OCI-LY7 (cell line): ENCODE measurements around the gene DIPK1C. TPM values are rescaled to one million over a fixed set of nuclear protein-coding genes. Genes with fewer than 3 reads are reported as not detected.

Experiments
- BruUV-seq: library from RNA; stranded (reverse); fragments of 400-500 nt; replicated peaks from 2 replicates; lab custom pipeline; 2021; lab: Mats Ljungman, UMichigan
- CTCF ChIA-PET: fragments of 300-600 bp; sonication (Branson Sonifier 250); formaldehyde crosslinking; loops from one replicate; lab custom pipeline; 2022; ENCODE audit warnings: antibody characterized with exemption; ENCODE audit not compliant: unreplicated experiment; lab: Charles Lee
- POLR2A ChIA-PET: fragments of 300-600 bp; sonication (Branson Sonifier 250); formaldehyde crosslinking; loops from one replicate; lab custom pipeline; 2022; ENCODE audit warnings: antibody characterized with exemption; lab: Charles Lee
- DNase-seq: peaks from one replicate; pipeline ENCODE4 v3.0.0-alpha.2; 2015; ENCODE audit warnings: low spot score
- H2AFZ ChIP-seq: fragments of 200-600 bp; sonication (generic), shearing (Covaris generic); 2 replicates; pipeline ENCODE4 v1.6.1; 2014; ENCODE audit warnings: mild to moderate bottlenecking, antibody characterized with exemption, low read length, moderate library complexity
- H3K27ac ChIP-seq: fragments of 200-600 bp; sonication (generic); 2 replicates; pipeline ENCODE4 v1.5.1; 2014; ENCODE audit warnings: mixed run types, low read depth, mild to moderate bottlenecking, moderate library complexity, low read length, inconsistent platforms; ENCODE audit not compliant: poor library complexity, severe bottlenecking
- H3K36me3 ChIP-seq: fragments of 200-600 bp; sonication (generic); 2 replicates; pipeline ENCODE4 v1.6.1; 2014; ENCODE audit warnings: mild to moderate bottlenecking, antibody characterized with exemption, low read length, moderate library complexity, mixed read lengths; ENCODE audit not compliant: insufficient read depth
- H3K4me1 ChIP-seq: fragments of 200-600 bp; sonication (generic); 2 replicates; pipeline ENCODE4 v1.5.1; 2014; ENCODE audit warnings: mild to moderate bottlenecking, low read length; ENCODE audit not compliant: insufficient read depth, poor library complexity, severe bottlenecking
- H3K4me2 ChIP-seq: fragments of 200-600 bp; sonication (generic); 2 replicates; pipeline ENCODE4 v1.6.1; 2014; ENCODE audit warnings: mild to moderate bottlenecking, low read length
- H3K4me3 ChIP-seq: fragments of 200-600 bp; sonication (generic); 2 replicates; pipeline ENCODE4 v1.5.1; 2014; ENCODE audit warnings: mild to moderate bottlenecking, low read depth, low read length; ENCODE audit not compliant: poor library complexity, severe bottlenecking
- H3K79me2 ChIP-seq: fragments of 200-600 bp; sonication (generic); 2 replicates; pipeline ENCODE4 v1.6.1; 2016; ENCODE audit warnings: low read depth, mild to moderate bottlenecking, low read length, moderate library complexity, mixed read lengths; ENCODE audit not compliant: insufficient read depth
- H3K9me2 ChIP-seq: fragments of 200-600 bp; sonication (generic); 2 replicates; pipeline ENCODE4 v1.6.1; 2016; ENCODE audit warnings: mild to moderate bottlenecking, low read length, mixed read lengths; ENCODE audit not compliant: insufficient read depth
- H3K9me3 ChIP-seq: fragments of 200-600 bp; sonication (generic); 2 replicates; pipeline ENCODE4 v1.6.1; 2014; ENCODE audit warnings: mild to moderate bottlenecking, mixed run types, low read length, mixed read lengths
- H4K20me1 ChIP-seq: fragments of 200-600 bp; sonication (generic); 2 replicates; pipeline ENCODE4 v1.6.1; 2014; ENCODE audit warnings: mild to moderate bottlenecking, antibody characterized with exemption, low read length, moderate library complexity, mixed read lengths; ENCODE audit not compliant: insufficient read depth
- EZH2phosphoT487 ChIP-seq: fragments of 200-600 bp; sonication (generic); IDR thresholded peaks from 2 replicates; pipeline ENCODE4 v1.6.1; 2018; ENCODE audit warnings: low read depth, borderline replicate concordance, mild to moderate bottlenecking, mixed run types, antibody characterized with exemption, low read length, moderate library complexity, mixed read lengths
- intact Hi-C: fragments of 100-400 bp; cut with micrococcal nuclease; formaldehyde crosslinking; loops from one replicate; pipeline ENCODE4 v1.10.0; 2022; ENCODE audit not compliant: unreplicated experiment
- total RNA-seq, 2 experiments: library from RNA; depleted of rRNA in 1 of 2; stranded (reverse); fragments of >200 nt in 1 of 2; shearing (Covaris generic) in 1 of 2; gene quantifications; 2 replicates each; pipeline ENCODE4 v1.2.3, GENCODE V29; 2014 to 2022
- TF ChIP-seq, protein P1 (sequence below): fragments of 200-600 bp; sonication (generic); conservative IDR thresholded peaks from 2 replicates; pipeline ENCODE4 v1.5.1; 2014; ENCODE audit warnings: mild to moderate bottlenecking, antibody characterized with exemption, low read length, moderate library complexity, mixed read lengths

The DIPK1C gene
- total RNA-seq, 2 experiments from 2014 or later, result not detected

DNA sequence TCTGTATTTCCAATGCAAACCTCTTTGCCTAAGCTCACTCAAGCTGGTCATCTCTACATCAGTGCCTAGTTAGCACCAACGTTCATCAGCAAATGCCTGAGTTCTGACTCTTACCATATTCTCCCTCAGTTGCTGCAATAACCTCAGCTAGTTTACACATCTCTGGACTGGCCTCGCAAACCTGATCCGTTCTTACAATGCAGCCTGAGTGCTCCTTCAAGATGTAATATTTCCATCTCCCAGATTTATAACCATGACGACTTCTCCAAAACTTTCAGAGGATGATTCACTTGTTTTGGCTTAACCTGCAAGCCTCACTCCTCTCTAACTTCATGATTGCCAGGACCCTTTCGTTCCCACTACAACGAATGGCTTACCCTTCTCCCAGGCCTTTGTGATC, 69.7 kb downstream of the DIPK1C start:
- Histone ChIP-seq H3K4me3 (no peak overlapping the region), H3K79me2 (no peaks in the 10 kb centered on the region), H2AFZ (no peak overlapping the region), H3K4me2 (no peak overlapping the region), H4K20me1 (no peaks in the 10 kb centered on the region), H3K4me1 (no peaks in the 10 kb centered on the region), H3K9me3 (no peaks in the 10 kb centered on the region), H3K27ac (no peak overlapping the region), H3K9me2 (no peaks in the 10 kb centered on the region), H3K36me3 (no peaks in the 10 kb centered on the region)
- ChIA-PET CTCF (no interaction called here), POLR2A (no interaction called here)
- no peak for TF ChIP-seq EZH2phosphoT487
- TF ChIP-seq, protein P1, sequence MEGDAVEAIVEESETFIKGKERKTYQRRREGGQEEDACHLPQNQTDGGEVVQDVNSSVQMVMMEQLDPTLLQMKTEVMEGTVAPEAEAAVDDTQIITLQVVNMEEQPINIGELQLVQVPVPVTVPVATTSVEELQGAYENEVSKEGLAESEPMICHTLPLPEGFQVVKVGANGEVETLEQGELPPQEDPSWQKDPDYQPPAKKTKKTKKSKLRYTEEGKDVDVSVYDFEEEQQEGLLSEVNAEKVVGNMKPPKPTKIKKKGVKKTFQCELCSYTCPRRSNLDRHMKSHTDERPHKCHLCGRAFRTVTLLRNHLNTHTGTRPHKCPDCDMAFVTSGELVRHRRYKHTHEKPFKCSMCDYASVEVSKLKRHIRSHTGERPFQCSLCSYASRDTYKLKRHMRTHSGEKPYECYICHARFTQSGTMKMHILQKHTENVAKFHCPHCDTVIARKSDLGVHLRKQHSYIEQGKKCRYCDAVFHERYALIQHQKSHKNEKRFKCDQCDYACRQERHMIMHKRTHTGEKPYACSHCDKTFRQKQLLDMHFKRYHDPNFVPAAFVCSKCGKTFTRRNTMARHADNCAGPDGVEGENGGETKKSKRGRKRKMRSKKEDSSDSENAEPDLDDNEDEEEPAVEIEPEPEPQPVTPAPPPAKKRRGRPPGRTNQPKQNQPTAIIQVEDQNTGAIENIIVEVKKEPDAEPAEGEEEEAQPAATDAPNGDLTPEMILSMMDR, result no peak
- DNase-seq, result no peak
- no TSS peak for BruUV-seq
- intact Hi-C loops, result no loop called here

Other genes with a start within 250 kb of the DIPK1C start
- not detected in 2 replicates for gene CYB5A, start 165.3 kb downstream of the DIPK1C start, total RNA-seq (2014; rRNA removed; shearing (Covaris generic))
- gene CYB5A, start 165.3 kb downstream of the DIPK1C start, total RNA-seq (2022), result not detected in 2 replicates
- gene C18orf63, start 141.5 kb downstream of the DIPK1C start, total RNA-seq (2014; rRNA removed; shearing (Covaris generic)), result not detected in 2 replicates
- not detected in 2 replicates for gene C18orf63, start 141.5 kb downstream of the DIPK1C start, total RNA-seq (2022)
- 28.5 and 51.5 TPM in 2 replicates for gene CNDP2, start 39.1 kb upstream of the DIPK1C start, total RNA-seq (2014; rRNA removed; shearing (Covaris generic))
- 85.2 and 94.8 TPM in 2 replicates for gene CNDP2, start 39.1 kb upstream of the DIPK1C start, total RNA-seq (2022)
- not detected in 2 replicates for gene CNDP1, start 77.2 kb upstream of the DIPK1C start, total RNA-seq (2014; rRNA removed; shearing (Covaris generic))
- not detected in 2 replicates for gene CNDP1, start 77.2 kb upstream of the DIPK1C start, total RNA-seq (2022)
- gene ZNF407, start 140.6 kb upstream of the DIPK1C start, total RNA-seq (2014; rRNA removed; shearing (Covaris generic)), result 8.9 and 10.5 TPM in 2 replicates
- gene ZNF407, start 140.6 kb upstream of the DIPK1C start, total RNA-seq (2022), result 11.9 and 12.1 TPM in 2 replicates